Measurements from ENCODE around the gene IFNGR1.
"Not testable (repeated sequence)": the region's sequence is repeated elsewhere in the genome, so short reads cannot be mapped to it uniquely, and the experiment has no call there.

IFNGR1 gene

DNA sequence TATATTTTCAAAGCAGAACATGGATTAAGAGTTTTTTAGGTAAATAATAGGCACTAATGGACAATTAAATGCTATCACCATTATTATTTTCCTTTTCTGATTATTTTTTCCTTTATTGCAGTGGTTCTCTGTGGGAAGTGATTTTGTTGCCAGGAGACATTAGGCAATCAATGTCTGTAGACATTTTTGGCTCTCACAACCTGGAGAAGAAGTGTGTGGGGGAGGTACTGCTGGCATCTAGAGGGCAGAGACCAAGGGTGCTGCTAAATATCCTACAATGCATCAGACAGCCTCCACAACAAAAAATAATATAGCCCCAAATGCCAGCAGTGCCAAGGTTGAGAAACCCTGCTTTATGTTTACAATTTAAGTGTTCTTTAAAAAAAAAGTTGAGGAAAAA lies 8.3 kb downstream of the IFNGR1 start:
- DNase-seq, result peak; percentile 12

DNA sequence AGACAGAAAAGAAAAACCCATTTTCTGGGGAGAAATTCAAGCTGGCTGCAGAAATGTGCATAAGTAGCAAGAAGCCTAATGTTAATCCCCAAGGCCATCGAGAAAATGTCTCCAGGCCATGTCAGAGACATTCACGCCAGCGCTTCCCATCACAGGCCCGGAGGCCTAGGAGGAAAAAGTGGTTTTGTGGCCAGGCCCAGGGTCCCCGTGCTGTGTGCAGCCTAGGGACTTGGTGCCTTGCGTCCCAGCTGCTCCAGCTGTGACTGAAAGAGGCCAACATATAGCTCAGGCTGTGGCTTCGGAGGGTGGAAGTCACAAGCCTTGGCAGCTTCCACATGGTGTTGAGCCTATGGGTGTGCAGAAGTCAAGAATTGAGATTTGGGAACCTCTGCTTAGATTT lies 10.9 kb downstream of the IFNGR1 start:
- DNase-seq, result no peak

DNA sequence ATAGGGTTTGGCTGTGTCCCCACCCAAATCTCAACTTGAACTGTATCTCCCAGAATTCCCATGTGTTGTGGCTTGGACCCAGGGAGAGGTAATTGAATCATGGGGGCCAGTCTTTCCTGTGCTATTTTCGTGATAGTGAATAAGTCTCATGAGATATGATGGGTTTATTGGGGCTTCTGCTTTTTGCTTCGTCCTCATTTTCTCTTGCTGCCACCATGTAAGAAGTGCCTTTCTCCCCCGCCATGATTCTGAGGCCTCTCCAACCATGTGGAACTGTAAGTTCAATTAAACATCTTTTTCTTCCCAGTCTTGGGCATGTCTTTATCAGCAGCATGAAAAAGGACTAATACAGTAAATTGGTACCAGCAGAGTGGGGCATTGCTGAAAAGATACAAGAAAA lies 11.7 kb downstream of the IFNGR1 start:
- not testable (repeated sequence) for DNase-seq

DNA sequence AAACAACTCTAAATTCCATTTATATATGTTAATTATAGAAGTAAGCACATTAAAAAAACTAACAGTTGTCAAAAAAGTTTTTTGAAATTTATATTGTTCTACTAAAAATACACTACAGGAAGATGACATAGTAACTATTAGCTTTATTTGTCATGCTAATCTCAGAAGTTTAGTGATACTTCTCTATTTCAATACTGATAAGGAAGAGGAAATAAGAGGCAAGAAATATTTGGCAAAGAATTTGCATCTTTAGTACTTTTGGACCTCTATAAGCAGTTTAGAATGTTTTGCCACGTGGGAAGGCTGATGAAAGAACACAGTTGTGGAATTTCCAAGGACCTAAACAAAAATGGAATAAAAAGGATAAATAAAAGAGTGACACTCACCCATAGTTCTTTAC lies 12.6 kb downstream of the IFNGR1 start:
- DNase-seq, result no peak

DNA sequence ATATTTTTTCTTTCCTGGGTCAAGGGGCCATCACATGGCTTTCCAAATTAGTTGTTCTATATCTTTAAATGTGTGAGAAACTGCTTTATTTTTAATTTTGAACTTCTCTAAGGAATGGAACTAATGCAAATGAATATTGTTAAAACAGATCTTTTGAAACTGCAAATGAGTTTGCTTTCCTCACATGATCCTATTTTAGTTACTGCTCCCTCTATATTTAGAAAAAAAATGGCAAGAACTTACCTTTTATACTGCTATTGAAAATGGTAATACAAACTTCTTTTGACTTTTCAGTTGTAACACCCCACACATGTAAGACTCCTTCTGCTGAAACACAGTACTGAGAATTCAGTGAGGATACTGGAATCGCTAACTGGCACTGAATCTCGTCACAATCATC lies 15.9 kb downstream of the IFNGR1 start:
- DNase-seq, result no peak

DNA sequence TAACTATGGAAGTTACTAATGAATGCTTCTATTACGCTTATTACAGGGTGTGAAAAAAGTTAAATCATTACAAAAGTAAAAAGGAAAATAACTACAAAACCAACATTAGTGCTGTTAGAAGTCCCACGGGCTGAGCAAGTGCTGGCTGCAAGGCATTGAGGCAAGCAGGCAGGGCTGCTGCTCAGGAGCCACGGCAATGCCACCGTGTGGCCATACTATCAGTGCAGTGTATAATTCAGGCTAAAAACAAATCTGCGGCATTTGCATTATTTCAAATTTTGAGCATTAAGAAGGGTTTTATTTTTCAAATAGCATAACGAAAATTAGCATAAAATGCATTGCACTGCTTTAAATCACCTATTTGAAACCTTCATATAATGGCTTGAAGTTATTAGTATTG lies 17.1 kb downstream of the IFNGR1 start:
- no peak for DNase-seq

DNA sequence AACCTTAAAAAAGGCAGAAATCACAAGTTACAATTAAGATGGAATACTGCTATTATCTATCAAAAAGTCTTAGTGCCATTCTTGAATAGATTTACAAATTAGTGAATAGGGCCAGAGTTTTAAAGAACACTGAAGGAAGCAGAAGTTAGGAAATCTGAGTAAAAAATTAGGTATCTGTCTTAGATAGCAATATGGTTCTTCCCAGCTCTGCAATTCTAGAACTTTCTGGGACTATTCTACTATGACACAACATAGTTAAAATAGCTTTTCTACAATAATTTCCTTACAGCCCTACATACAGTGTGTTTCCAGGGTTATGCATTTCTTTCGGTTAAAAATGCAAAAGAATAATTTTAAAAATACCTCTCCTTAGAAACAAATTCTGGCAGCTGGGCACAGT lies 18.2 kb downstream of the IFNGR1 start:
- DNase-seq, result no peak

DNA sequence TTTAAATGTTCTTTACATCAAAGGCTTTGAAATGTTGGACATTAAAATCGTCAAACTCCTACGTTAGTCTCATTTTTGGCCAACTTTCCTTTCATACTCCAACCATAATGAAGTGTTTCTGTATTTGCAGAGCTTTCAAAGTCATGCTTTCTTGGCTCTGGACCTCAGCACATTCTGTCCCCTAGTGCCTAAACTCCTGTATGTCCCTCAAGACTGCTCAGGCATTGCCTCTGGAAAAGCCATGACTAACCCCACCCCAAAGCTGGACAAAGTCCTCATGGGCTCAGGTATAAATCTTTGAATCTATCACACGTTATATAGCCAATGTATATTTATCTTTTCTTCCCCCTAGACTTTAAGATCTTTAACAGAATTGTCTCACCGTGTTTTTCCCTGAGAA lies 18.9 kb downstream of the IFNGR1 start:
- DNase-seq, result no peak

DNA sequence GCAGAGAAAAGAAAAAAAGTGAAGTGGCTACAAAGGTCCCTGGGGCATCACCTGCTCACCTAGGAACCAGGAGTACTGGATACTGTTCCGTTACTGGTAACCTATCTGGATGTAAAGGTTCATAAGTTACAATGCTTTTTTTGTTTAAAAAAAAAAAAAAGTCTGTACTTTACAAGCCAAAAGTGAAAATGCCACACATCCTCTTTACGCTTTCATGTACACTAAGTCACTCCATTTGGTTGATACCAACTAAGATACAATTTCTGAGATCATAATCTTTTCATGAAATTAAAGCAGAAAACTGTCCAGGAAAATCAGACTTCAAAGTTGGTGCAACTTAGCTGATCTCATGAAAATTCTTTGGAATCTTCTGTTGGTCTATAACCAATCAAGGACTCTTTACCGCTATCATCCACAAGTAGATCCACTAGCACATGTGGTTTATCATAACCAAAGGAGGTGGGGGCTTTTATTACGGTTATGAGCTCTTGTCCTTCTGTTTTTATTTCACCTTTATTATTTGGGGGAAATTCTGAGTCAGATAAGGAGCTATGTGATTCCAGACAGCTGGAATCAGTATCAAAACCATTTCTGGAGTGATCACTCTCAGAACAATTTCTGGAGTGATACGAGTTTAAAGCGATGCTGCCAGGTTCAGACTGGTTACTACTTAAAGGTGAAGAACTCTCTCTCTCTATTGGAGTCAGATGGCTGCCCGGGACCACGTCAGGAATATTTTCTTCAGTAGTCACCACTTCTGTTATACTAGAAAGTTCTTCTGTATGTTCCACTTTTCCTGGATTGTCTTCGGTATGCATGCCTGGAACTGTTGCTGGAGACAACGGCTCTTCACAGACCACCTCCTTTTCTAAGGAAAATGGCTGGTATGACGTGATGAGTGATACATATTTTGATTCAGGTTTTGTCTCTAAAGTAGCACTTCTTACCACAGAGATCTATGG lies 21.2 kb downstream of the IFNGR1 start:
- no peak for DNase-seq

DNA sequence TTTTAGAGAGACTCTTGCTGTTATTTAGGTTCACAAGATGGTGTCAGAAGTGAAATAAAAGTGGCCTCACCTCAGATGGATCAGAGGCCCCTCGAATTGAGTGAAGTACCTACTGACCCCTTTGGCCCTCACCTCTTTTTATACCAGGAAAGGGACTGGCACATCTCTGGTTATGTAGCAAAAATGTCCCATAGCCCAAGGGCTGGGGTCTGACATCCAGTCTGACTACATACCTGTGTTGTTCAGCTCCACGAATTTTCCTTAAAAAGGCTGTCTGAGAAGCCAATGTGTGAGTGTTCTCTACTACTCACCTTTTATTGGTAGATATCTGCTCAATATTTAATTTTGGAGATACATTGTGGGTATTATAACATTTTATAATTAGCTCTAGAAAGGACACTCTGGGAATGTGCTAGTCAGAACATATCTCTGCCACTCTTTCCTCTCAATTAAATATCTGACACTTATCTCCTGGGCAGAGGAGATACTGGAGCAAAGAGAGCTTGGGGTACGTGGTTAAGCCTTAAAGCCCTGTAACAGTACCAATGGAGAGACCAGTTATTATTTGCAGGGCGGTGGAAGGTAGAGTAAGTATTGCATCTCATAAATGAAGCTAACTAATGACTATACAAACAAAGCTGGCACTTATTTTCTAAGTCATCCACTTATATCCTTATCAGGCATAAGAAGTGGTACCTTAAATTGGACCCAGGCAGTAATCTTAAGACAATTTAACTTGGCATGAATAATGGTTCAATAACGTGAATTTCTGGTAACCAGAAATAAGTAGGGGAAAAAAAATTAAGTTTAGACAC lies 25.7 kb downstream of the IFNGR1 start:
- no peak for DNase-seq

DNA sequence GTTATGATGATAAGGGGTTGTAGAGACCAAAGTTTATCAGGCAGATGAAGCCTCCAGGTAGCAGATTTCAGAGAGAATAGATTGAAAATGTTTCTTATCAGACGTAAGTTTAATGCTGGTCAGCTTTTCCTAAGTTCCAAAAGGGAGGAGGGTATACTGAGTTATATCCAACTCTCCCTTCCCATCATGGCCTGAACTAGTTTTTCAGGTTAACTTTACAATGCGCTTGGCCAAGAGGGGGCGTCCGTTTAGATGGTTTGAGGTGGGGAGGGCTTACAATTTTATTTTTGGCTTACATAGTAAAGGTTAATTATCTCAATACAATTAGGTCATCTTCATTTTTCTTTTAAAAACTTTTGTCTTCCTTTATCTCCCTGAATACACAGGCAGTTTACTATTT lies 26.4 kb downstream of the IFNGR1 start:
- DNase-seq, result no peak

DNA sequence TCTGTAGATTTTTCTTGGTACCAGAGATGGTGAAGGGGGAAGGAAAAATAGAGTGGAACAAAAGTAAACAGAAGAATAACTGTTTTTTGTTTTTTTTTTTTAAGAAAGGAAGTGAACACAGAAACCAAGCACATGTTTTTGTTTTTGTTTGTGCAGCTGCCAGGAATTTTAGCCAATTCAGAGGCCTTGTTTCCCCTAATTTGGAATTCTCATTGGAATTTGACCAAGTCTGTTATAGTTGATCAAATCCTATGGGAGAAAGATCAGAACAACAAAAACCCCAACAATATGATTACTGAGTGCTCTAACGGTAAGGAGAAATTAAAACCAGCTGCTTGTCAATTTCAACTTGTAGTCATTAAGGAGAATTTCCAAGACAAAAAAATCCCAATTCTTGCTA lies 27.5 kb downstream of the IFNGR1 start:
- DNase-seq, result no peak

DNA sequence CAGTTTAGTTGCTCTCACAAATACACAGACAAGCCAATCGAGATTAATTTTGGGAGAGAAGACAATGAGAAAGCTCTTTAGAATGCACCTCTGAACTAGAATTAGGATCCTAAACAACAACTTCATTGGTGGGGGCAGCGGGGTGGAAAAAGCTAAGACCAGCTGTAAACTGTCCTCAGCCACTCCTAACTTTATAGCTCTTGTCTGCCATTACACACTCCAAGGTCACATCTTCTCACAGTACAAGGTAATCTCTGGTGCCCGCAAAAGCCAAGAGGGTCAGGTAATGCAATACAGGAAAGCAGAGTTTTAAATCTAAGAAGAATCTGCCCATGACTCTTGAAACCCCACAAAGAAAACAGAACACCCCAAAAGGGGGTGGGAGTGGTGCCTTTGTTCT lies 27.9 kb downstream of the IFNGR1 start:
- DNase-seq, result no peak

DNA sequence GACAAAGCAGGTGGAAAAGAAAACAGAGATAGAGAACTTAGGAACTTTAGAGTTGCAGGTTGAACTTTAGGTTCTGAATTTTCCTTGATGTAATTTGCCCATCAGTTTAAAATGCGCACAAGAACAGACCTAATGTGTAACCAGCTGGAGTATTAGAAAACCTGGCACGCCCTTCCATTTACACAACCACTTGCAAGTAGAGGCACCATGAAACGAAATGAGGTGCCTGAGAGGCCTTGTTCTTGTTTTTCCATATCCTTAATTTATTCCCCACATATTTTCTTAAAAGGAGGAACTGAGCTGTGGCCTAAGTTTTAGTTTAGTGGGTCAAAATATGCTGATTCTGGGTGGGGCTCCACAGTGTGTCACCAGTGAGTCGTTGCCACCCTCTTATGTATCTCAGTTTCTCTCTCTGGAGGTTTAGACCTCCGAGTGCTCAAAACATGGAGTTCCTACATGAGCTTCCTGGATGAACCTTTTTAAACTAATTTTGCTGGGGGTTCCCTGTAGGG lies 28.5 kb downstream of the IFNGR1 start:
- DNase-seq, result no peak

DNA sequence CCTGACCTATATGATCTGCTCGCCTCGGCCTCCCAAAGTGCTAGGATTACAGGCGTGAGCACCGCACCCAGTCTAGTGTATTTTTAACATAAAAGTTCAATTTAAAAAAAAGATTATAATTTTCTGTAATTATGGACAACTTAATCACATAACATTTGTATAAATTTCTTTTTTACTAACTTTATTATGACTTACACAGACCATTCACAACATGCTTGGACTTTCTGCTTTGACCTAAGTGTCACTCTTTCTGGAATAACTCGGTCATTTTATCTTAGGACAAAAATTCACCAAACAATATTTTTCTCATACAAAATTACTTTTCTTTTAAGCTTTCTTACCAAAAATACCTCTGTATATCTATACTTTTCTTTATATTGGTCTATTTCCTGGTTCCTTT lies 30.3 kb downstream of the IFNGR1 start:
- no peak for DNase-seq

DNA sequence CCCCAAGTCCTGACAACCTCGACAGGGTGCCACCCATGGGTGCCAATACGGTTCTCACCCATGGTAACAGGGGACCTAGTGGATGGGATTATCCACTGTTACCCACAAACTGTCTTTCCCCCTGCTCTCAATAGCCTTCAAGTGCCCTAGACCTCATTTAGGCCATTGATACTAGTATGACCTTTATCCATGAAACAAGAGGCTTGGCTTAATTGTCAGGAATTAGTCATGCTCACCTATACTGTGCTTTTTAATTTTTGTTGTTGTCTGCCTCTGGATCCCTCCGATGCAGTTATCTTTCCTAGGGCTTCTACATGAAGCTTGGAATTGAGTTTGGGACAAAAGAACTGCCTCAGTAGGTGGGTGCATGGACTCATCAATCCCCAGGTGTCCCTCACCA lies 33.9 kb downstream of the IFNGR1 start:
- no peak for DNase-seq

DNA sequence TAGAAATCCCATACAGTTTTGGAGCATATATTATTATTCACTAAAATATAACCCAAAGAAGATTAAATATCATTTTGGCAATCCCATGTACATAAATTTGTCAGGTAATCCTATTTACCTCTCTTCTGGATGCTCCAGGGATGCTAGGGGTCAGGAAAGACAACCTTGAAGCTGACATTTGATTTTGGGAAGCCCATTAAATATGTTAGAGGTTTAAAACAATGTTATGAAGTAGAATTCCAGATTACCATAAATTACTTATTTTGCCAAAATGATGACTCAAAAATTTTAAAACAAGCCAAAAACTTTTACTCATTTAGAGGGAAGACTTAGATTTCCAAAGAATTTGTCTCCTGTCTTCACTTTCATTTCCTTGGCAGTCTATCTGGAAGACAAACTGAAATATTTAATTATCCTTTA lies 36.5 kb downstream of the IFNGR1 start:
- no peak for DNase-seq

DNA sequence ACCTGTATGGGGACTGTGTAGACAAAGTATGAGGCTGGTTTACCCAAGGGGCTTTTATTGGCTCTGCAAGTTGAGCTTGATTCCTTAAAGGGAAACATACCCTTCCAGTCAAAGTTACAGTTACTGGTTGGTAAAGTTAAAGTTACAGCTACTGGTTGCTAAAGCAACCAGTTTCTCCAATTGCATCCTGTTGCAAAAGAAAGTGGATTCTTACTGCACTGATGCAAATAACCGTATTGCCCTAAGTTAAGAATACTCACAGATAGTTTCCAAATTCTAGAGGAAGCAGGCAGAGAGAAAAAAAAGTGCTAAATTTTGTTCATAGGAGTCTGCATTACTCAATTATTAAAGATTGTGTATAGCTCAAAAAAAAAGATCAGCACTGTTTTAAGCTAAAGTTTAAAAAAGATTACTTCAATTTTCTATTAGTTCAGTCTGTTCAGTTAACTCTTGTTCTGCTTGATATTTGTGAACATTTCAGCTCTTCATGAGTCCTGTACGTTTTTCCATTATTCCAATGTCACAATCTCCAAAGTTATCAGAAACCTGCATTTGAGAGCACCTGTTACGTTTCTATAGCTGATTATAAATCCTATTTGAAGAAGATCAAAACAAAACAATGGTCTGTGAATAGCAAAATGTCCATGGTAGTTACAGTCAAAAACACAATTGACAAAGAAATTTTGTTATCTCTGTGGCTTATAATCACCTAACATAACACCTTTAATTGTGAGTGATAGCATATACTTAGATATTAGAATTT lies 37.1 kb downstream of the IFNGR1 start:
- no peak for DNase-seq

DNA sequence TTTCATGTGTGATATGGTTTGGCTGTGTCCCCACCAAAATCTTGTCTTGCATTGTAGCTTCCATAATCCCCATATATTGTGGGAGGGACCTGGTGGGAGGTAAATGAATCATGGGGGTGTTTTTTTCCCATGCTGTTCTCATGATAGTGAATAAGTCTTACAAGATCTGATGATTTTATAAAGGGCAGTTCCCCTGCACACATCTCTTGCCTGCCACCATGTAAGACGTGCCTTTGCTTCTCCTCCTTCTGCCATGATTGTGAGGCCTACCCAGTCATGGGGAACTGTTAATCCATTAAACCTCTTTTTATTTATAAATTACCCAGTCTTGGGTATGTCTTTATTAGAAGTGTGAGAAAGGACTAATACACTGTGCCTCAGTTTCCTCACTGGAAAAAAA lies 41.6 kb downstream of the IFNGR1 start:
- no peak for DNase-seq

DNA sequence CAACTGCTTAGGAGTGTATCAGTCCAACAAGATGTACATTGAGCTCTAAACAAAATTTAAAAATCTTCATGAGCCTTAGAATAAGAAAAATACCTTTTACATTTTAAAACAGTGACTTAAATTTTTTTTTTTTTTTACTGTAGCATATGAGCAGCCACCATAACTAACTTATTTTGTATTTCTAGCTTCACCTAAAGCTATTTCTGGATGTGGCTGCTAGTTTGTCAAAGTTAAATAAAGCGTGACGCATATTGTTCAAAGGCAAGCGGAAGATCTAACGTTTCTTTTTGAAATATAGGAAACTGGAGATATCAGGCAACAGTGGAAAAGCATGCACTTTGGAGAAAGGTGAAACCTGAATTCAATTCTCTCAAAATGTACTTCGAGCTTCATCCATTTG lies 42.5 kb downstream of the IFNGR1 start:
- no peak for DNase-seq

DNA sequence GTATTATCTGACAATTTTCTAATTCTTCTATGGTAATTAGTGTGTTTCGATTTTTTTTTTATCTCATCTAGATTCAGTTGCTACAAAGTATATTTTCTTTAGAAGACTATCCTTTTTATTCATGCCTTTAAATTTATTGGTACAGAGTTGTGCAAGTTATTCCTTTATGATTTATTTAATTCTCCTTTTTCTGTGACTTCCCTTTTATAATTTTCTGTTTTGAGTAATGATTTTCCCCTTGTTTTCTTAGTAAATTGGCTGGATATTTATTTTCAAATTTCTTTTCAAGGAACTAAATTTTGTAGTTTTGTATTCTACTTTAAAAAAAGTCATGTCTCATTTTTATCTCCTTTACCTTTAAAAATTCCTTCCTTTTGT lies 43.3 kb downstream of the IFNGR1 start:
- no peak for DNase-seq

DNA sequence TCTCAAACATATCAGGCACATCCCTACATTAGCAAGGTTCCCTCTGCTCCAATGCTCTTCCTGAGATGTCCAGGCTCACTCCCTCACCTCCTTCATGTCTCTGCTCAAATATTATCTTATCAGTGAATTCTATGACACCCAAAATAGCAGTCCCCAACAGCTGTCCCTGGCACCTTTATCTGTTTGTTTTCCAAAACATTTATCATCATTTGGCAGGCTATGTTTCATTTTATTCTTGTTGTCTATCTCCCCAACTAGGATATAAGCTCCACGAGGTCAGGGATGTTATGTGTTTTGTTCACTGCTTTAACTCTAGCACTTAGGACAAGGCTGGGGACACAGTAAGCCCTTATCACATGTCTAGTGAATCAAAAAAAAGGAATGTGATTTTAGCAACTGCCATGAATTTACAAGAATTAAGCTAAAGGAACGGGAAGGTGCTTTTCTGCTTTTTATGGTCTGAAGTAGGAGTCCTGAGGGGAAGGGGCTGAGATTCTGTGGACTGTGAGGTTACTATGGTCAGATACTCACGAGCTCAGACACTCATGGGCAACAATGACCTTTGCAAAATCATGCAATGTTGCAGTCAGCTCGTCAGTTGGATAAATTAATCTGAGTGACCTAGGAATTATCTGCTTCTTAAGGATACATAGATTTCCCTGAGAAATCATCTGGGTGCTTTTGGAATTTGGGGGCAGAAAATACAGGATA lies 43.9 kb downstream of the IFNGR1 start:
- DNase-seq, result no peak

DNA sequence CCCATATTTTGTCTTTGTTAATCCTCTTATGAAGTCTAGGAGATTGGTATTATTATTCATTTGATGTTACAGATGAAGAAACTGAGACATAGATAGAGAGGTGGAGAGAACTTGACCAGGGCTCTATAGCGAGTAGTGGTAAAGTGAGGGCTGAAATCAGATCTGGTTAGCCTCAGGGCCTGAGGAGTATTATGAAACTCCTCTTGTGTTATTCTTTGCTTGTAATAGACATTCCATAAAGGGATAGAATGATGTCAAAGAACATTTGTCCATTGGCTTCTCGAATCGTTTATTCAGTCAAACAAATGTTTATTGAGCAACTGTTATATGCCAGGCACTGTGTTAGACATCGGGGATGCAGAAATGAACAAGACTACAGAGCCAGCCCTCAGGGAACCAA lies 45.7 kb downstream of the IFNGR1 start, which contains the start of gene IL22RA2:
IL22RA2 (minus strand) TSS at position 144 of the 400 bp plus-strand sequence. CDS start 11,895 bp downstream, outside the sequence.
- no peak for DNase-seq

All from fibroblast of upper back skin (primary cell).